GM21367 (cell line): ENCODE measurements around the gene F13A1.

ENCODE experiments used
- ATAC-seq: cut with Tn5 transposase; IDR thresholded peaks from one replicate; pipeline ENCODE4 v1.9.1; 2021; ENCODE audit not compliant: unreplicated experiment

The F13A1 gene

DNA sequence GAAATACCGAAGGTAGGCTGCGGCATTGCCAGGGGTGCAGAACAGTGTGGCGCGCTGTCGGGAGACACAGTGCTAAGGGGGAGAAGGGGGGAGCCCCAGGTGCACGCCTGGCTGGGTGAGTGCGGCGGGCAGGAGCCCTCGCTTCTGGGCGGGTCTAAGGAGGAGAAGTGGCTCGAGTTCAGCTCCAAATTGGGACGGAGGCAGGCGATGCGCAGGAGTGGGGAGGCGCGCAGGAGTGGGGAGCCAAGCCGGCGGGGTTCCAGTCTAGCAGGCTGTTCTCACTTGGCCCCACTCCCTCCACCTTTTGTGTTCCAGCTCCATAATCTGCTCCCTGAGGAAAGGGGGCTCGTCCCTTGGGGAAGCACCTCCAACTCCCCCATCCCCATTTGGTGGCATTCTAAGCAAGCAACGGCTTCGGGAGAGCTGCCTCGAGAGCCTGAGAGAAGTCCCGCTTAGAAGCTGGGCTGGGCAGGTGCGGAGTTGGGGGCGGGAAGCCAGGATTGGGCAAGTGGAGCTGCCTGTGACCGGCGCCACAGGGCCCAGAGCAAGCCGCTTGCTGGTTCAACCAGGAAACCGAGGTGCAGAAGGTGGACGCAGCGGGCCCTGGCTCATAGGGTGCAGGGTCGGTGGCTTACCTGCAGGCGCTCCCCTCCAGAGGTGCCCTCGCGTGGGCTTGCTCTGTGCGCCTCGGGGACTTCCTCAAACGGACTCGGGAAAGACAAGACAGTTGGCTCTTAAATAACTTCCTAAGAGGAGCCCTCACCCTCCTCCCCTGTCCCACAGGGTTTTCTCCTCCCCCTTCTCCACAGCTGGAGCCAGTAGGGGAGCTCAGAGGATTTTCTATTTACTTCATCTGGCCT is at the start of gene F13A1:
Gene F13A1 (minus strand): TSS at position 711 of the 860 bp plus-strand sequence. CDS start 1,998 bp downstream, outside the sequence.
- no peak for ATAC-seq

DNA sequence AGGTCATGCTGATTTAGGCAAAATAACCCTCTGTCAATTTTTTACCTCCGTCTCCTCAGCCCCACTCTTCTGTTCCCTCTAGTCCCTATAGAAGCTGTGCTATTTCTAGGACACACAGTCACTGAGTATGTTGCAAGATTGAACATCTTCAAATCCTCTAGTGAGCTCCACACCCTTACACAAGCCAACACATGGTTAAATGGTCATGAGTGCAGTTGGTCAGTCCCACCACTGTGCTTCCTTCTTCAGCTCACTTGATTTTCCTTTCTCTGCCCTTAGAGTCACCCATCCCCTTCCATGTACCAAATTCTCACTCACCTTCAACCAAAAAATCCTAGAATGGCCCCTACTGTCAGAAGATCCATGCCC is 48.2 kb upstream of the F13A1 start:
- ATAC-seq: no peak

DNA sequence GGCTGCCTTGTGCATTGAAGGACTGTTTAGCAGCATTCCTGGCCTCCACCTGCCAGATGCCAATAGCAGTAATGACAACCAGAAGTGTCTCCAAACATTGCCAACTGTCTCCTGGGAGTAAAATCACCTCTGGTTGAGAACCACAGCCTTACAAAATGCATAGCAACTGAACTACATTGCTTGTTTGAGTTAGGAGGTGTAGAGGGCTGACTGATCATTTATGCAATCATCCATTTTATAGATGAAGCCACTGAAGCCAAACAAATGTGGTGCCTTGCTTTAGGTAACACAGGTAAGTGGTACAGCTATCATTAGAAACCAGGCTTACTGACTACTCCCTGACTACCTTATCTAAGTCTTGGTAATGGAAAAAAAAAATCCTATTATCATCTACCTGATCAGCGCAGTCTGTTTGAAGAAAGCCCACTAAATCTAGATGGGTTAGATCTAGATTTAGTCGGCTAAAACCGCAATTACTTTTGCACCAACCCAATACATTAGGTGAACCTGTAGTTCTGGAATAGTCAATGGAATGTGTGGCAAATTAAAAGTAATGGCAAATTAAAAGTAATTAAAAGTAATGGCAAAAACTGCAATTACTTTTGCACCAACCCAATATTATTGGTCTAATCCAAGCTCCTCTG is 47.7 kb upstream of the F13A1 start:
- no peak for ATAC-seq

DNA sequence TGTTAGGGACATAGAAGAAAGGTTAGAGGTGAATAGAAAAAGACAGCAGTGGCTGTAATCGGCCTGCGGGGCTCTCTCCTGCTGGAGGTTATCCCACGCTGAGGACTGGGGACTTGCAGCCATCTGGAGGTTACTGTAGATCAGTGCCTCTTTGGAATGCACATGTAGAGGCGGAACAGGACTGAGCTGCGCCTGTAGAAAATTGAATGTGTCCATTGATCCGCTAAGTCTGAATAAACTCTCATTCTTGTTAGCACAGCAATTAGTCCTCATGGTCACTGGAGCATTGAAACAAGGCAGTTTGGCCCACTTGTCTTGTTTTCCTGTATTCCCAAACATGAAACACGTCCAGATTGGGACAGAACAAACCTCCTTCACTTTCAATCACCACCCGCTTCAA is 46.3 kb upstream of the F13A1 start:
- ATAC-seq: no peak

DNA sequence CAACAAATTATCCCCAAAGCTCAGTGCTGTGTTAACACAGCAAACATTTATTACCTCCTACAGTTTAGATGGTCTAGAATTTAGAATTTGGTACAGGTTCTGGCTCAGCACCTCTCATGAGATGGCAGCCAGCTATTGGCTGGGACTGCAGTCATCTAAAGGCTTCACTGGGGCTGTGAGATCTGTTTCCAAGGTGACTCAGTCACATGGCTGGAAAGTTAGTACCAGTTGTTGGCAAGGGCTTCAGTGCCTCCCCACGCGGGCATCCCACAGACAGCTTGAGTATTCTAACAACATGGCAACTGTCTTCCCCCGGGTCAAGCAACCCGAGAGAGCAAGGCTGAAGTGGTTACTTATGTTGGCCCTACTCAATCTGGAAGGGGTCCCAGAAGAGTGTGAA is 44.8 kb upstream of the F13A1 start:
- no peak for ATAC-seq

DNA sequence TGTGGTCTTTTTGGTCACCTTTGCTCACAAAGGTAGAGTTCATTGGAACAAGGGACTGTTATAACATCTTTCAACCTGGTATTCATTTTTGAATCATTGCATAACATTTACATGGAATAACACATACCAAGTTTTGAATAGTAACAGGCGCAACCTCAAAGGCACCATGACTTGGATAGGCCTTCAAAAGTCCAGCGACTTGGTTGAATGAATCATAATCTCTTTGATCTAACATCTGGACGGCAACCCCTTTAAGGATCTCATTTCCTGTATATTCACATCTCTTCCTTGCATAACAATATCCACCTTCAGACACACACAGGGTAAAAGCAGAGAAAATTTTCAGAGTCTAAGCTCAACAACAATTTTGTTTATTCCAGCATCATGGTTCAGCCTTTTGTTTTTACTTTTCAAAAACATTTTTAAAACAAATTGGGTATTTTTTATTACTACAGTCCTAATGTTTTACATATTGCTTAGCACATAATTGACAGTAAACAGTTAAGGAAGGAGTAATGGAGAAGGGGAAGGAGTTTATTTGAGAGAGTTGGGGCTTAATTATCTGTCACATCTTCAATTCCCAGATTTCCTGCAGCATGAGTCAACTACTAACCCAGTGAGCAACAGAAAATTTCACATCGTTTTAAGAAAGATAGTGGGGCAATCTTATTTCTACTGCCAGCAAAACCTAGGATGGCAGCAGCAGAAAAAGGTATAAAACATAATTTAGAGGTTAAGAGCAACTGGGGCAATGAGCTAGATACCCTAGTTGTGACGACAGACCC is 41.8 kb upstream of the F13A1 start:
- ATAC-seq: no peak

DNA sequence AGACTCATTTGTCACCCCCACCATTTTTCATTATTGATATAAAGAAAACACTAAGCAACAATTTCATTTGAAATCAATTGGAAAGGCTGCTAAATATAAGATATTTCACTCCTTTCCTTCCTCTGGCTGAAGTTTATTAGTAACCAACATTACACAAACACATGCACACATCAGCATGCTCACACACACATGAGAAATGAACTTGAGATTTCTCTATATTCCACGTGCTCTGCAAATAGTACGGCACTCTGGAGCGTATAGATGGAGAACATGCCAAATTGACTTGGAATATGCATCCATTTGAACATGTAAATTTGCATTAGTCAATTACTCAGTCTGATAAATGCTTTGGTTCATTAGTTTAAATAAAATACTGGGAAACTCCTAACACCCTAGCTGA is 37.1 kb upstream of the F13A1 start:
- ATAC-seq: no peak

DNA sequence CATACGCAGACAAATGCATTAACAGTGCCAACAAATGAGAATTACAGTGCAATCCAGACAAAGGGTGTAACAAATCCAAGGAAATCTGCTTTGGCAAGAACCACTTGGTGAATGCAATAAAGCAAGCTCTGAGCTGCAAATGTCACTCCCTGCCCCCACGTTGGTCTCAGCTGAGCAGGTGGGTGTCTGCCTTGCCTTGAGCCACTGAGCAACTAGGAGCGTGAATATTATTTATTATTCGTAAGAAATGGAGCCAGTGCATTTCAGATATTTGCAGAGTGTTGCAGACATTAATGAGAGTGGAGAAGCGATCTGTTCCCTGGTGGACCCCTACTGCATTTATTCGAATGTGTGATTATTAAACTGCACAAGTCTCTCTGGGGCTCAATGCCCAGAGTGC is 36.6 kb upstream of the F13A1 start:
- no peak for ATAC-seq

DNA sequence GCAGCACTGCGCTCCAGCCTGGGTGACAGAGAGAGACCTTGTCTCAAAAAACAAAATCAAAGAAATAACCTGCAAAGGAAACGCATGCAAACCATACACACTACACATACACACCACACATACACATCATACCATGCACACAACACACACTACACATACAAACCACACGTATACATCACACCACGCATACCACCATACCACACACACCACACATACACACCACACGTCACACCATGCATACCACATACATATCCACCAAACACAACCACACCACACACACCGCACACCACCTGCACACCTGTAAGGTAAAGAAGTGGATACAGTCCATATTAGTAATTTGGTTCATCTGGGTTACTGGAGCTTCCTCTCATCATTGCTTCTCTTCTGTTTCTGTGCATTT is 32.3 kb upstream of the F13A1 start:
- no peak for ATAC-seq

DNA sequence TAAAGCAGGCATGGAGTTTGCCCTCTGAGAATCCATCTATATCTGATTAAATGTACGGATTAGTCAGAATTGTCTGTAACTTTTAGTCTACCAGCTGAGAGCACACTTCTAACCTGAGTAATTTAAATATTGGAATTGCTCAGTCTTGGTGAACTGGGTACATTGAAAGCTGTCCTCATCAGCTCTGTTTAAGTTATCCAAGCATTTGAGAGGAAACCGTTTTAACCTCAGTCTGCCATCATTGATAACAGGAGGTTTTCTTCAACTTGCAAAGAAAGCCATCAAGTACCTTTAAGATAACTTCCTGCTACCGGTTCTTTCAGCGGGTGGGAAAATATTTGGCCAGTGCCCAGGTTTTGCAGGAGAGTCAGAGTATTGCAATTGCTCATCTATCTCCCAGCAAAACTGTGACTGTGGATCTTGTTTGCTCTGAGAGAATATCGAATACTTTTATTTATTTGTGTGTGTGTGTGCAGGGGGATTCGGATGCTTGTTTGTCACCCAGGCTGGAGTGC is 31.1 kb upstream of the F13A1 start:
- no peak for ATAC-seq

DNA sequence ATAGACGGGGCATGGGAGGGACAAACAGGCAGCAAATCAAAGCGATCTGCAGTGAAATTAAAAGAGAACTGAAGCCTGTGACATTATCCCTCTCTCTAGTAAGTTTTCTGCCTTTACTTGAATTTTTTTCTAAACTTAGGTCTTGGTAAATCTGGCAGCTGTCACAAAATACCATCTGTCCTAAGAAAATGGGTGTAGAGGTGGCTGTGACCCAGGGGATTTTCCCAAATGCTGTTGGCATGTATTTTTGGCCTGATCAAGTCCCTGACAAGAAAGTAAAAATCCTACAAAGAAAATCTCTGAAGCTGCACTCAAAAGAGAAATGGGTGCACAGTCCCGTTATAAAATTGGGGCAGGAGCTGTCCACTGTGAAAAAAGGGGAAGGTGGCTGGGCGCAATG is 30.2 kb upstream of the F13A1 start:
- no peak for ATAC-seq

DNA sequence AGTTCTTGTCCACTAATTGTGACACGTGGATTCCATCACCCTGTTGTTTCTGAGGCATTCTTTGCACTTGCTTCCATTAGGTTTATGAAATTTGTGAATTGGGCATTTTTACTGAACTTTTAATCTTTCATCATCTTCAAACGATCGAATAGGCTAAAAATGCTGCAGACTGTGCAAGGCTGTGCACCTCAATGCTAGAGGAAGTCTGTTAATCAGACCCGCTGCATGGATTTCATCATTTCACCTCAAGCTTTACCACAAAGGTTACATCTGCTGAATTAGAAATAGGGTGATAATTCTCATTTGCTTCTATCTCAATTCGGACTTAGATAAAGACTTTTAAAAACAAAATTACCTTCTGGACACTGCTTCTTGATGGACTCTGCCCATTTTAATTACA is 27.8 kb upstream of the F13A1 start:
- no peak for ATAC-seq

DNA sequence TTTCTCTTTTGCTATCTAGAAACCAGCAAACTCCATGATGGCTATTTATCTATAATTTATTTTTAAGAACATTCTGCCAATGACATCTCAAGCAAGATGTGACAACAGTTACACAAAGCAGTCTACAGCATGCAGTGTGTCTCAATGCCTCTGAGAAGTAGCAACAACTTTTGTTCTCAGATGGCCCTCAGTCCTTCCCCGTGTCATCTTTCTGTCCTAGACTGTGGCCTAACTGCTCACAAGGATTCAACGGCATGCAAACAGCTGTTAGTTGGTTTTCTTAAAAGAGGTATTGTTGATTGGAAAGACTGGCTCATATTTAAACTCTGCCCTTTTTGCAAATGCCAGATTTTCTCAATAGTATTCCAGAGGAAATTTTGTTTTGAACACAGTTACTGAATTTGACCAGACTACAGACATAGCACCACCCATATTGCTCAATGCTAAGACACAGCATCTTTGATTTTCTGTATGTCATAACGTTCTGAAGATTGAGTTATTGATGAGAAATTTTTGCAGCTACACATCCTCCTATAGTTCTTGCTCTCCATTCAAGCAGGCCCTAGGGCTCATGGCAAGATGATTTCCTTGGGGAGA is 26.1 kb upstream of the F13A1 start:
- ATAC-seq: no peak

DNA sequence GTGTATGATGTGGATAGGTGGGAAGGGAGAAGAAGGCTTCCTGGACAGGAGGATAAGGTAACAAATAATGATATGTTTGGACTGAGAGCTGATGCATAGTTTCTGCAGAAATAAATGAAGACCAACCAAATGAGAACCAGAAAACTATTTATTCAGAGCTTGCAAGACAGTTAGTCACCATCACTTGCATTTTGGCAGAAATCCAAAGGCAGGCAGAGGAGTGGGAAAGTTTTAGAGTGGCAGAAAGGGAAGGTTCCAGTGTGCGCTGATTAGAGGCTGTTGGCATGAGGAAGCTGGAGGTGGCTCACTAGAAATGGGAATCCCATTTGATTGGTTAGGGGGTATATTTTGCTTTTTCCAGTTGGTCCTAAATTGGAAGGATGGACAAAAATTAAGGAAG is 13.0 kb upstream of the F13A1 start:
- ATAC-seq: no peak

DNA sequence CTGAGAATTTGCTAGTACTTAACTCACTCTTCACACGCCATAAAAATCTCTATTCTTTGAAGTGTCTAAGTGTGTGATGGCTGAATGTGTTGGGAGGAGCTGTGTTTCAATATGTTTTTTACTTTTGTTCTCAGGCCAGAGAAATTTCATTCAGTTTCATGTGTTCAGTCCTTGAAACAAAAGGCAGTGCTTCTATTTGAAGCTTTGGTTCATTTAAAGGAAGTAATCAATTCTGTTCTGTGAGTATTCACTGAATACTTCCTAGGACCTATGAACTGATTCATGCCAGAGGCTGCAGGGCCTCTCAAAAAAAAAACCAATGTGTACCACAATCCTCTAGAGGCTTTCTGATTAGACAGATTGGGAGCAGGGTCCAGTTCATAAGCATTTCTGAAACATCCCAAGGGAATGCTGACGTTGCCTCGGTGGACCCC is 12.4 kb upstream of the F13A1 start:
- ATAC-seq: peak; percentile 26

DNA sequence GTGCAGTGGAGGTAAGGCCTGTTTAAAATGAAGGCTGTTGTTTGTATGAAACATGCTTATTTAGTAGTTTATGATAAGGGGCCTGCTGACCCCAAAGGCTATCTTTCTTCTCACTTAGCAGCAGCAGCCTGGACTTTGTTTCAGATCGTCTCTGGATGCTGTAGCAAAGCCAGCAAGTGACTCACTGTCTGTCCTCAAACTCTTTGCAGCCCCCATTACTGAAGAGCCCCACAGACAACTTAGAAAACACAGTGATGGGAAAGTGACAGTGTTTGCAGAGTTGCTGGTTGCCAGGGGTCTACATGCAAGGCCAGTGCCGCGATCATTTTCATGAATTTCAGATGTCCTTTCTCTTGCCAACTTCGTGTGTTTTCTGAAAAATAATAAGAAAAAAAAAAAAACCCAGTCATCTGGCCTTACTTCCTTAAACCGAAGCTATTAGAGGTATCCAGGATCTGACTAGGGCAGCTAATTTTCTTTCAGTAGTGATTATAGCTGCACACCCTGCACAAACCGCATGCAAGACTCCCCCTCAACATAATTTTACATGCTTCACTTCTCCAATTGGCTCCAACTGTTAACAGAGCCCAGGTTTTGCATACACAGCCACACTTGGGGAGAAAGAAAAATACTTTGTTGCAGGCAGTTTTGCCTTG is 11.6 kb upstream of the F13A1 start:
- ATAC-seq: peak; percentile 59

DNA sequence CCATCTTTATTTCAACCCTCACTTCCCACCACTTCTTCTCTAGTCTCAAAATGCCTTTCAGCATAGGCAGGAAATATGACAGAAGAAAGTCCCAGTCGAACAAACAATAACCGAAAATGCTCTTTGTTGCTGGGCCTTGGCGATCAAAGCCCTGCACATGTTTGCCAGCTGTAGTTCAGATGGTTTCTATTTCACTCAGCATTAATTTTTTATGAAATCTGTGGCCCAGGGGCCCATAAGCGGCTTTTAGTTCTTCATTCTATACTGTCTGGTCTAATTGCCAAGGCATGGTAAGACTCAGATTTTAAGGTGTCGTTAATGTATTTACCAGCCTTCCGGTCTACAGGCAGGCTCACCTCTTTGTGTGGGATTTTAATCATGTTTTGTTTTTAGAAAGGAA is 10.9 kb upstream of the F13A1 start:
- ATAC-seq: peak; percentile 73

DNA sequence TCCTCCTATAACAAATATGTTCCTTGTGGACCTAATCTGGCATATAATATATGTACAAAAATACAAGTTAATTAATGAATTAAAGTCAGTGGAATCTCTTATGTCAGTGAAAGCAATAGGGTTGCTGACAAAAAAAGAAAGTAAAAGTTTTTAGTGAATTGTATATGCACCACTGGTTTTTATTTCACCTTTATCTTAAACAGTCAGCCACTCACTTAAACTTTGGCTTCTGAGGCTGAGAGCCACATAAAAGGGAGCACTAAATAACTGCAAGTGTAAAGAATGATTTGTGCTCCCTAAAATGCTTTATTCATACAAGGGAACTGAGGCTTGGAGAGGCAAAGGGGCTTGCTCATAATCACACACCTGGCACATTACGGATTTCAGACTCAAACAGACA is 9.9 kb upstream of the F13A1 start:
- no peak for ATAC-seq

DNA sequence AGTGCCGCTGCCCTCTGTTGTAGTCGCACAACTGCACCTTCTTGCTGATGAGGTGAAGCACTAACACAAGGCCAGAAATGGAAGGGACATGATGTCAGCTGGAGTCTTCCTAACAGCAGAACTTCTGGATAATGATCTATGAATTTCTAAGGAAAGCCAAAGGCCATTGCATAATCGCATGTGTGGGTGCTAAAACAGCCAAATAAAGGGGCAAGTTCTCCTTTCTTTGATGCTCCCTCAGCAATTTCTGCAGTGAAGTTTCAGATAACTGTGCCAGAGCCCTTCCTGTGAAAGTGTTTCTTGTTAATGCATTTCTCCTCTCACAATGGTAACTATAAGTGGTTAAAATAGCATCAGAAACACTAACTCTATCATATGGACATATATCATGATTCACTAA is 8.0 kb upstream of the F13A1 start:
- ATAC-seq: no peak

DNA sequence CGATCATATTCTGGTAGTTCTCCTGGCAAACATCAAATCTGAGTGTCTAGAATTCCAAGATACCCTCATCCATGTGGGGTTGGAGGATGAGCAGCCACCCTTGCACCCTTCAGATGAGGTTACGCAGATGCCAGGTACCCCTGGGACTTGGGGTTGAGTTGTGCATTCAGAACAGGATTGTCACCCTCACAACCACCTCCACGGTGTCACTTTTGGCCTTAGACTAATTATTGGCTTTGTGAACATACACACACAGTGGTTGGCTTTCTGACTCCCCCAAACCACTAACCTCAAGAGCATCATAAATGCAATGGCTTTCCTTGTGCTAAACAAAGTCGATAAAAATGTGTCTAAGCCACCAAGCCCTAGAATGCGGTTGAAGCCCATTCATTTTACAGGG is 2.9 kb upstream of the F13A1 start:
- no peak for ATAC-seq

DNA sequence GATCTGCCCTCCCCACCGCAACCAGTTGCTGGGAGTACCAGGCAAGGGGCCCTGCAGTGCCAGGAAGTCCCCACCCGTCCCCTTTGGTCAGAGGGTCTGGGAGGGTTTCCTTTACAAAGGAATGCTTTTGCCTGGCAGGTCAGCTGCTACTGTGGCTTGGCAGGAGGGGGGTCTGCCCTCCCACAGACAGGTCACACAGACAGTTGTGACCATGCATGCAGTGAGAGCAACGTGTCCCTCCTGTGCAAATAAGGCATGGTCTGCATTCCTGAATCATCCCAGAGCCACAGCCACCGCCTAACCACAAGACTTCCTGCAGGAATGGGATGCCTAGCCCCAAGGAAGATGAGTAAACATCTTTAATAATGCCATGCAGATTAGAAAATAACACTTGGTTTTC is 439 bp upstream of the F13A1 start:
- no peak for ATAC-seq
